Endometrial microvascular endothelial cells (primary cell): ENCODE results near the gene WBP2. TPM values are rescaled to one million over a fixed set of nuclear protein-coding genes. Genes with fewer than 3 reads are reported as not detected.

Source experiments
- in situ Hi-C: cut with HindIII; loops from 2 replicates; pipeline ENCODE4 v1.10.0; 2017; ENCODE audit warnings: low sequenced_read_pairs, low pct_unique_long_range_greater_than_20kb; ENCODE audit errors: inconsistent ontology term
- total RNA-seq: library from RNA; depleted of rRNA; stranded (reverse); fragments of >200 nt; gene quantifications from one replicate; pipeline ENCODE4 v1.2.3, GENCODE V29; 2015; ENCODE audit errors: inconsistent ontology term

WBP2 gene
- total RNA-seq, 1 donor from 2014 or later, result 50.3 TPM

DNA sequence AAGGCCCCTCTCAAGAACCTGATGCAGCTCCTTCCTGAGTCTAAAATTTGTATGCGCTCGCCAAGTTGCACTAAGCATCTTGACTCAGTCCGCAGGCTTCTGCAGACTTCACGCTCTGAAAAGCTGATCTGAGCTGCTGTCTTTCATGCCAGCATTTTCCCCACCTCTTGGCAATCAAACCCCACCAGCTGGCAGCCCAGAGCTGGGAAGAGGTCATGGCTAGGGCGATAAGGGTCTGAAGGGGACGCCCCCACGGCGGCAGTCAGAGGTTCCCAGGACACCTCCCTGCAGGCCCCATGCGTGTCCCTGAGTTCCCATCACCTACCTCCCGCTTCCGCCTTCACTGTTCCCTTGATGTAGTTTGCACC lies 5.9 kb downstream of the WBP2 start:
- in situ Hi-C loops, result no loop called here

DNA sequence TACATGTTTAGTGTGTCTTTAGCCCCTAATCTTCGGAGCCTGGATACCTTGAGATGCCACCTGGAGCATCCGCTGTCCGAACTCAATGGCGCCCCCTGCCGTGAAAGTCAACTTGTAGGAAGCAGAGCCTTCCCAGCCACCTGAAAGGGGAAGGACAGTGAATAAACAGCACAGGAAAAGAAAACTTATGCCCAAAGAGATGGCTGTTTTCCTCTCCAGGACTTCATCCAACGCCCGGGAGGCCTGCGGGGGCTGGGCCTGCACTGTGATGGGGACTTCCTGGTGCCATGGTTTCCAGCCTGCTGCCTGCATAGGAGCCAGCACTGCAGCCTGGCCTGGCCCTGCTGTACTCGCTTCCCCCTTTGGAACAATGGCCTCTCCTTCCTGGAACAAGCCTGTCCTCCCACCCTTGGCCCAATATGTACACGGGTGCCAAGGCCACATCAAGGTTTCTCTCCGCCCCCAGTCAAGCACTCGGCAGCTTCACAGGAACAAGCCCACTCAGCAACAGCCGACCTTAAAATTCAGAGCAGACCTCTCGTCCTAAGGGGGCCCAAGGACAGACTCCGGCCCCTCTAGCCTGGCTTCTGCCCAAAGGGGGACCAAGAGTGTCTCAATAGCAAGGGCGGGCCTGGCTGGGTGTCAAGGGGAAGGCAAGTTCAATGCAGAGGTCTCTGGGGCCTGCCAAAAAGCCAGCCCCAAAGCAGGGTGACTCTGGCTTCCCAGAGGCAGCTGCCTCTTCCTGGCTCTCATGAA lies 6.4 kb downstream of the WBP2 start:
- in situ Hi-C loops, result no loop called here

DNA sequence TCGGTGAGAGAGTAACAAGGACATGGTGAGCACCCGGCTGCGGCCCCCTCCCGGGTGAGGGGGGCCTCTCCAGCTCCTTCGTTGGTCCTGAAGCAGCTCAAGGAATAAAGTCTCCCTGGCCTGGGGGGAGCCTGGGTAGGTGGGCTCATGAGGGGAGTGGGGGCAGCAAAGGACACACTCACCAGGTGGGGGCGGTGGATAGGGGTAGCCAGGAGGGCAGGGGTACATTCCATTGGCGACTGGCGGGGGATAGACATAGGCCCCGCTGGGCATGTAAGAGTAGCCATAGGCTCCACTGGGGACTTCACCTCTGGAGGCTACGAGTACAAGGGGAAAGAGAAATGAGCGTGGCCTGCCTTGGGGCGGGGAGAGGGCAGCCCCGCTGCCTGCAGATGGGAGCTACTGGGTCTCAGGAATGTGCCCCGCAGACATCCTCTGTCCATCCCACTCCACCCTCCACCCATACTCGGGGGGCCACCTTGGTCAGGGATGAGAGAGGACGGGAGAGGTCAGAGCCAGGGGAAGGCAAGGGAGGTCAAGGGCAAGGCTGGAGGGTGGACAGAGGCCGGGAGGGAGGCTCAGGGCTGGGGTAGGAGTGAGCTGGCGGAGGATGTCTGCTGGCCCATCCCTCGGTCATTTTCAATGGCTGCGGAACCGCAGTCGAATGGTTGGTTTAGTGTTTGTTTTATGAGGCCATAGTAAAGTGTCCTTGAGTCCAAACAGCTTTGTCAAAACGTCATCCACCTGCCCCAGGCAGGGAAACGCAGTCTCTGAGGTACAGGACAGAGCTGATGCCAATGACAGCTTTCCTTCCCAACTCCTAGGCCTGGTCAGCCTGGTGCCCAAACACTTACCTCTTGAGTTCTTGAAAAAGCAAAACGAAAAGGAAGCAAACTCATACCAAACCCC lies 7.3 kb downstream of the WBP2 start:
- in situ Hi-C loops, result no loop called here

DNA sequence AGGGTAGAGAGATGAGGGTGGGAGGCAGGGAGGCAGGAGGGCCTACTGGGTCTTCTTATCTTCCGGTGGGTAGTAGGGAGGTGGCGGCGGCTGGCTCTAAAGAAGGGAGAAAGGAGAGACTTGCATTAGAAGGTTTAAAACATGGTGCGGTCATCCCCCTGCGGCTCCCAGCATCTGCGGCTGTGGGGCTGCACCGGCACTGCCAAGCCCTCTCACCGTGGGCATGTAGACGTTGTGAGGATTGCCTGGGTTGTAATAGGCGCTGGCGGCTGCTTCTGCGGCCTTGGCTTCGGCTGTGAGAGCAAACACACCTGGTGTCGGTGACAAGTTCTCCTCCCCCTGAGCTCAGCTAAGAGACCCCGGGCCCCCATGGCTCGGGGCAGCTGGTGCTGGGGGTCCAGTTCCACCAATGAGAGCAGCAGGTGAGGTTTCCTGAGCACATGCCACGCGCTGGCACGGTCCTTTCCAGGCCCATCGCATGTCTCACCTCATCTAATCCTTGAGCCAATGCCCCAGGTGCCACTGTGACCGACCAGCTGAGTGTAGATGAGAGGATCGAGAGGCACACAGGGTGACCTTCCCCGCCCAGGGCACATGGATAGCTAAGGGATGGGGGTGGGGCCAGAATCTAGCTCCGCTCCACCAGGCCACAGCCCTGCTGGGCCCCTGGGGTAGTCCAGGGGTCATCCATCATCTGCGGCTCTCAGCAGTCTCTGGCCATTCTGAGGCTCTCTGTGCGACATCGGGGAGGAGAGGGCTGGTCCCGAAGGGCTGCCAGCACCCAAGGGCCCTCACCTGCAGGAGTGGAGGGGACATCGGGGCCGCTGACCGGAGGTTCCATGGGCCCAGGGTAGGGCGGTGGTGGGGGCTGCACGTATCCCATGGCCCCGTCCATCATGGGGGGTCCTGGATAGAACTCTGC lies 8.2 kb downstream of the WBP2 start:
- in situ Hi-C loops, result no loop called here

DNA sequence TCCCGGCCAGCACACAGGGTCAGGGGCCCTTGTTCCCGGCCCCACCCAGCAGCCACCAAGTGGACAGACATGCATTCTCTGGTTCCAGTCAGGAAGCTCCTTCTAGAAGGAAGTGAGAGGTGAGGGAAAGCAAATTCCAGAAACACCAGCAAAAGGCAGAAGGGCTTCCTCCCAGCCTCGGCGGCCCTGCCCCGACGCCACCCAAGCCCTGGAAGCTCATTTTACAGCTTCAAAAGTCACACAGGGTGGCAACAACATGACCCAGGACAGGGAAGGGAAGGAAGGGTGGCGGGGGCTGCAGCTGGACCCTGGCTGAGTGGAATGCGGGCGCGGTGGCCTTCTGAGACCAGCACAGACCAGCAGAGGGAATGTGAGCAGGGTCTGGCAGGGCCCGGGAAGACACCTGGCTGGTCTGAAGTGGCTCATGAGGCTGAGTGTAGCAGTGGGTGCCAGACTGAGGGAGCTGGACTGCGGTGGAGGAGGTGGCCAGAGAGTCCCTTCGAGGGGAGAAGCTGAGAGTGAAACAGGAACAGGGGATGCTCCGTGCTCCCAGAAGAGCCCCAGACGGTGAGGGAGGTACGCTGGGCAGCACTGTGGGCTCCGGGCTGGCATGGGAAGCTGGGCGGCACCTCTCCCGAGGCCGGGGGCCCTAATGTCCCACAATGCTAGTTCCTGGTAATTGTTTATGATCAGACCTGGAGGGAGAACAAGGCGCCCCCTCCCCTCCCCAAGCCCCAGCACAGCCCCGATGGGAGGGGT lies 9.0 kb downstream of the WBP2 start:
- in situ Hi-C loops, result no loop called here

DNA sequence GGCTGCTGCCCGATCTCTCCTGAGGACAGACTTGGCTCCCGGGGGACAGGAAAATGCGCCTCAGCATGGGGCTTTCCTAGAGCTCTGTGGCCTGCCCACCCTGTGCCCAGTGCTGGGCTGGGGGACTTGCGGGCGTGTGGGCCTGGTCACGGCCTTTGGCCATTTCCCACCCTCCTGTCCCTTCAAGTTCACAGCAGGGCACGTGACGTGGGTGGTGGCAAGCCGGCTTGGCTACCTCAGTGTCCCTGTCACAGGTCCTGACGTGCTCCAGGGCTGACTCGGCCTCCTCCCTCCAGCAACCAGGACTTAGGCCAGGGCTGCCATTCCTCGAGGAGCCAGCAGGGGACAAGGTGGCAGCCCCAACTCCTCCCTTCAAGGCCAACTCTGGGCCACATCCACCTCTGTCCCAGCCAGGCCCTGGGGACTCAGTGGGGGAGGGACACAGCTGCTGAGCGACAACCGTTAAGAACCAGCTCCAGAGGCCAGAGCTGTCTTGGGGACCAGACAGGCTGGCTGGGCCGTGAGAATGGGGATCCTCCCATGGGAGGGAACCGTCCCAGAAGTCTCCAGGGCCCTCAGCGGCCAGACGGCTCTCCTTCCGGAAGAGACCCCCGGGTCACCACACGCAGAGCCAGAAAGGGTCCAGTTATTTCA lies 9.9 kb downstream of the WBP2 start:
- in situ Hi-C loops, result no loop called here

DNA sequence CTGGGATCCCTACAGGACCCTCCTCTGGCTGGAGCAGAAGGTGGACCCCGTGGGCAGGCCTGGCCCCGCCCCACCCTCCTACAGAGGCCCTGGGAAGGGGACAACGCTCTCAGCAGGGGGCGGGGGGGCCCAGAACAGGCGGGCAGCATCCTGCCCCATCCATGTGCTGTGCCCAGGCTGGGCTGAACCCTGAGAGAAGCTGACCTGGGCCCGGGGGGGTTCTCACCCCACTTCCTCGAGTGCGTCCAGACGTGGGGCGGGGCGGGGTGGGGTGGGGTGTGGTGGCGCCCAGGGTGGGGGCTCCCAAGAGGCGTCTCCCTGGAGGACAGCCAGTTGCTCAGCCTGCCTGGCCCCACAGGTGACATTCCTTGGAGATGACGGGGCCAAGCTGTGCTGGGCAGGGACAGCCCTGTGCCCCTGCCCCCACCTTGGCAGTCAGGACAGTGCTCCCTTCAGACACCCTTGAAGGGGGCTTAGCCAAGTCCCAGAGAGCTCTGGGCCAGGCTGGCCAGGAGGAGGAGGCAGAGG lies 10.5 kb downstream of the WBP2 start:
- in situ Hi-C loops, result no loop called here

DNA sequence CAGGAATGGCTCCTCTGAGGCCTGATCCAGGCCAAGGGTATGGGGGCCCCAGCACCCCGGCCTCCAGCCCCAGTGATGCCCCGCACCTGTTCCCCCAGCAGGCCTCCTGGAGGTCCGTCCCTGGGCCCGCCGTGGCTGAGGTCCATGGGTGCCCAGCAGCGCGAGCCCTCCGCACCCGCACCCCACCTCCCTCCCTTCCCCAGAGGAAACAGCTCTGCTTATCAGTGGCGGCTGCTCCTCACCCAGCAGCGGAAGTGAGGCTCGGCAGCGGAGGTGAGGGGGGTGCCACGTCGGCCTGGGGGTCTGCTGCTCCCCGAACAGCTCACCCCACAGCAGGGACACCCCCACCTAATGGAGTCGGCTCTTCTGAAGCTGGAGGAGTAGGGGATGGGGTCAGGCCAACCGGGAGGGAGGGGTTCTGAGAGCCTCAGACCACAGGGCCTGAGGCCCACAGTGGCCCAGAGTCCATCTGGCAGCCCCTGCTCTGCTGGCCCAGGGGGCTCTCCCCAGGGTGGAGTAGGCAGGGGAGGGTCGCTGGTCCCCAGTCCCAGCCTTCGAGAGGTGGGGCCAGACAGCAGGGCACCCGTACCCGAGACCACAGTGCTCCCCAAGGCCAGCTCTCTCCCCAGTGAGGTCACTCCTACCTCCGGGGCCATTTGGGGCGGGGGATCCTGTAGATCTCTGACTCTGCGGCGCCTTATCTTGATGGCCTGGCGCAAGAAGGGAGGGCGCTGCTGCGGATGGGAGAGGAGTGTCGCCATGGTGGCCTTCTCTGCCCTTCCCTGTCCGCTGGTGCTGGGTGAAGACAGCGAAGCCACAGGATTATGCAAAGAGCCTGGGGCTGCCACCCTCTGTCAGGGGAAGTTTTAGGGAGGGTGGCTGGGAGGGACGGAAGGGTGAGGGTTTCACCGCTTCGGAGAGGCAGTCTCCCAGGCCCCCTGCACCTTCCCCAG lies 11.3 kb downstream of the WBP2 start, which contains the start of gene UNC13D:
TSS of gene UNC13D (minus strand) at position 828 of the 953 bp plus-strand sequence. CDS start at position 761, 67 bp downstream.
- in situ Hi-C loops, result no loop called here

DNA sequence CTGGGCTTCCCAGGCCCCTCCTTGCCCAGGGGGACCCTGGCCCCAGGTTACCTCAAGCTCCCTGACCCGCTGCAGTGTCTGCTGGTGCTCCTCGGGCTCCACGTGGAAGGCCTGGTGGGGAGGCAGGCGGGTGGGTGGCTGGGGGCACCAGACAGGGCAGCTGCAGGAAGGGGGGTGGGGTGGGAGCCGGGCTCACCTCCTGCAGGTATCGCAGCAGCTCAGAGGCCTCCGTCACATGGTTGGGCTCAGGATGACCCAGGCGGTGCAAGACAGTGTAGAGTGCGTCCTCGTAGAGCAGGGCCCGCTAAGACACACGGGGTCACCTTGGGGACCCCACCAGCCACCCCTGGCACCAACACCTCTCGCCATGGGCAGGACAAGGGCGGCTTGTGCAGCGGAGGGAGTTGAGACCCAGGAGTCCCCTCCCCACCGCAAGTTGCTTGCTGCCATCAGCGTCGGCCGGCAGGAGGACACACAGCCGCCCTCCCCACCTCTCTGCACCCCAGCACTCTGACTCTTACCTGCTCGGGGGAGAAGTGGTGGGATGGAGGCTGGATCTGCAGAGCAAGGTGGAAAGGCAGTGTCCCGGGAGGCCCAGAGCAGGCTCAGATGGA lies 12.1 kb downstream of the WBP2 start:
- in situ Hi-C loops, result no loop called here

DNA sequence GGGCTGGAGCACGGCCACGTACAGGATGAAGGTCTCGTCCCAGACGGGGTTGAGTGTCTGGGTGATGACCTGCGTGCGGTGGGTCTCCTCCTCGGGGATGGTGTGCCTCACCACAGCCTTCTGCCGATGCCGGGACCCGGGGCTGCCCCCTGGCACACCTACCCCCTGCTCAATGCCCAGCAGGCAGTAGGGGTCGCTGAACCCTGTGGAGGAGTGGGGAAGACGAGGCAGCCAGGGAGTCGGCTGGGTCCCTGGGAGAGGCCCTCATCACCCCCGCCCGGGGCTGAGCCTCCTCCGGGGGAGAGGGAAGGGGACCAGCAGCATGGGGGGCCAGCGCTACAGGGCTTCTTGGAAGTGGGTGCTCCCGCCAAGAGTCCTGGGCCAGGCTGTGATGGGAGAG lies 12.7 kb downstream of the WBP2 start:
- in situ Hi-C loops, result no loop called here

DNA sequence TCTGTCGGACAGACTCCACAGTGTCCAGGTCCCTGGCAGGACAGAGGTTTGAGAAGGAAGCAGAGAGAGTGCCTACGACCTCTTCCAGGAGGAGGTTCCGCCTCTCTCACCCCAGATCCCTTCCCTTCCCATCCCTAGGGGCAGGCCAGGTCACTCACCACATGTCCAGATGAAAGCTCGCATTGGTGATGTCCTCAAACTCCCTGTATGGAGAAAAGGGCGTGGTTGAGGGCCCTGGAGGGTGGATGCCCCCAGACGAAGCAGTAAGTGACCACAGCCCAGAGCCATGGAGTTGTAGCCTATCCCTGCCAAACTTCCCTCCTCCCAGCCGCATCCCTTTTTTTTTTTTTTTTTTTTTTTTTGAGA lies 14.4 kb downstream of the WBP2 start:
- in situ Hi-C loops, result no loop called here

DNA sequence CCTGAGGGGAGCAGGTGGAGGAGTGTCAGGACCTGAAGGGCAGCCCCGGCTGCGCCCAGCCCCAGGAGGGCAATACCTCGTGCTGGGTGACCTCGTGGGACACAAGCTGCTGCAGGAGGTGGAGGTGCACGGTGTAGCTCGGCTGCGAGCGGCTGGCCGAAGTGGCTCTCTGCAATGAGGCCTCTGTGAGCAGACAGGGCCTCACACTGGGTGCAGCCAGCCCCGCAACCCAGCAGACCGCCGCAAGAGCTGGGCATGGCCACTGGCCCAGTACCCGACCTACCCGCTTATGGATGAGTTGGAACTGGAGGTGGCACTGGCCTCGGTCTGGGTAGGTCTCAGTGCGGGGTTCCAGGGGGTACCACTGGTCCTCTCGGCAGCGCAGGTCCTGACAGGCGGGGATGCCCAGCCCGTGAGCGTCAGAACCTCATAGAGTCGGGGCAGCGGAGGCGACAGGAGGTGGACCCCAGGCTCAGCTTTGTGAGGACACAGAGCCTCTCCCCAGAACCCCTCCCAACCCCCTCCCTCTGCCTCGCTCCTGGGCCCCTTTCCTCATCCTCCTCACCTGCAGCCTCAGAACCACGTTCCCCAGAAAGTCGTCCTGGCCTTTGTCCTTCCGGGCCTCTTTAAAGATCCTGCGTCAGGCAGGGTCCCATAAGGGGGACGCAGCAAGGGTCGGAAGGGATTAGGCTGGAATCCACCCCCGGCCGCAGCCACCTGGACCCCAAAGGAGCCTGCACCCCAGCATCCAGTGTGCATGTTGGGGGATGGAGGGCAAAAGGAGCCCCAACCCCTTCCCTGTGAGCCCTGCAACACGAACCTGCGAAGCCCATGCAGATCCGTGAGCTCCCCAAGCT lies 15.0 kb downstream of the WBP2 start:
- in situ Hi-C loops, result no loop called here

DNA sequence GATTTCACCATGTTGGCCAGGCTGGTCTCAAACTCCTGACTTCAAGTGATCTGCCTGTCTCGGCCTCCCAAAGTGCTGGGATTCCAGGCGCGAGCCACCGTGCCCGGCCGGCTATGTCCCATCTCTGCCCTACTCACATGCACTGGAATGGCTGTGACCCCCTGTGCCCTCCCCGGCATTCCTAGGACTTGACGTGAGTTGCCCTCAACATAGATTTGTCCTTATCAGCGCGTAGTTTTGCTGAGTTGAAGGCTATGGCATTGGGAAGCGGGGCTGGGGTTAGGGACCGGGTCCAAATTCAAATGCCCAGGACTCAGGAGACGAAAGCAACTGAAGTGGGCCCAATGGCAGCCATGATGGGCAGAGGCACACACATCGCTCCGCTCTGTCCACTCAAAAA lies 16.7 kb downstream of the WBP2 start:
- in situ Hi-C loops, result no loop called here

DNA sequence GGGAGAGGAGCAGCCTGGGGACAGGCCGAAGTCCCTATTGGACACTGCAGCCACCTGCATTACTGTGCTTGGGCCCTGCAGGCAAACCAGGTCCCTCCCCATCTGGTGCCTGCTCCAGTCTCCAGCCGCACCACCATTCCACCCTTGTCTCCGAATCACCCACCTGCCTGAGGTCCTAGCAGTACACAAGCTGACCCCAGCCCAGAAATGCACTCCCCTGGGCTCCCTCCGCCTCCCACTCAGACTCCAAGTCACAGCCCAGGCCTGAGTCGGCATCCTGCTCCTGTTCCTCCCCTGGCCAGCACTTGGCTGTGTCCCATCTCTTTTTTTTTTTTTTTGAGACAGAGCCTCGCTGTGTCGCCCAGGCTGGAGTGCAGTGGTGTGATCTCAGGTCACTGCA lies 17.2 kb downstream of the WBP2 start:
- in situ Hi-C loops, result no loop called here

DNA sequence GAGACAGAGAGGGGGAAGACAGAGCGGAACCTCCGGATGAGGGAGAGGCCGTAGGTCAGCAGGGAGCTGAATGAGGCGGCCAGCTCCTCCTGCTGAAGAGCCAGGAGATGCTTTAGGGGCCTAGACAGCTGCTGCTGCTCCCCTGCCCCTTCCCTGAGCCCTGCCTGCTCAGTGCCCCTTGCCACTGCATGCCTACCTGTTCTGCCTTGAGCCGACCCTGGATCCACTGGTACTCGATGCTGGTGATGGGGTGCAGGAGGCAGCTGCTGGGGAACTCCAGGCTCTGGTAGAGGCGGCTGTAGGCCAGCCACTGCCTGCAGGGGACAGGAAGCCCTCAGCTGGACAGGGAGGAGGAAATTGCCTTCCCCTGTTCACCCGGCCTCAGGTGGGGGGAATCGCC lies 18.5 kb downstream of the WBP2 start:
- in situ Hi-C loops, result no loop called here

DNA sequence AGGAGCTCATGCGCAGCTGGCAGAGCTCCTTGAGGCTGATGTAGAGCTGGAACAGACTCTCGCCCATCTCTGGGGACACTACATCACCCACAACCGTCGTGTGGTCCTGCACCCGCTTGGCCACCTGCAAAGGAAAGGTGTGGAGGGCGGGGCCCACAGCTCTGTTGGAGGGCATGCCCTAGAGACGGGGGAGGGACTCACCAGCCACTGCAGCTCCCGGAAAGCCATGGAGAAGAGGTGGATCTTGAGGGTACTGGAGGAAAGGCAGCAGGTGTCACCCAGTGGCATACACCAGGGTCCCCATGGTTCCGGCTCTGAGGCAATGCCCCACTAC lies 19.5 kb downstream of the WBP2 start:
- in situ Hi-C loops, result no loop called here
